WTC11 (cell line): Measurements from ENCODE around the gene PIPOX. TPM values are rescaled to one million over a fixed set of nuclear protein-coding genes. Genes with fewer than 3 reads are reported as not detected.

ENCODE experiments used
- ATAC-seq: fragments of 200-7000 bp; cut with Tn5 transposase; 2 replicates; pipeline ENCODE4 v1.10.0; 2021; ENCODE audit warnings: mild to moderate bottlenecking, moderate library complexity
- CTCF ChIA-PET: fragments of 300-600 bp; sonication (Branson Sonifier 250); formaldehyde crosslinking; loops from one replicate; lab custom pipeline; 2021; ENCODE audit warnings: antibody characterized with exemption; lab: Charles Lee
- POLR2A ChIA-PET: fragments of 350-600 bp; sonication (Branson Sonifier 250); formaldehyde crosslinking; loops from one replicate; lab custom pipeline; 2021; ENCODE audit warnings: antibody characterized with exemption; lab: Charles Lee
- DNase-seq: peaks from one replicate; pipeline ENCODE4 v3.0.0; 2021; ENCODE audit warnings: low spot score
- H3K27ac Mint-ChIP-seq: 2 replicates; pipeline ENCODE4 v1.8.0; 2021; ENCODE audit warnings: mixed read lengths
- H3K27me3 Mint-ChIP-seq: 2 replicates; pipeline ENCODE4 v1.8.0; 2021; ENCODE audit warnings: low read depth, mild to moderate bottlenecking, moderate library complexity, mixed read lengths
- H3K36me3 Mint-ChIP-seq: 2 replicates; pipeline ENCODE4 v1.8.0; 2021; ENCODE audit warnings: mixed read lengths
- H3K4me1 Mint-ChIP-seq: 2 replicates; pipeline ENCODE4 v1.8.0; 2022; ENCODE audit warnings: mixed read lengths
- H3K4me3 Mint-ChIP-seq: 2 replicates; pipeline ENCODE4 v1.8.0; 2021; ENCODE audit warnings: mild to moderate bottlenecking, moderate library complexity, mixed read lengths
- H3K9me3 Mint-ChIP-seq: 2 replicates; pipeline ENCODE4 v1.8.0; 2021; ENCODE audit warnings: mixed read lengths
- CREM ChIP-seq: sonication (generic); formaldehyde crosslinking; IDR thresholded peaks from 2 replicates; pipeline ENCODE4 v1.8.1; 2022; ENCODE audit warnings: mild to moderate bottlenecking, missing genetic modification reagents, moderate library complexity
- ELF4 ChIP-seq: sonication (generic); formaldehyde crosslinking; IDR thresholded peaks from 2 replicates; pipeline ENCODE4 v1.8.1; 2022; ENCODE audit warnings: low read depth, mild to moderate bottlenecking, moderate library complexity, missing genetic modification reagents
- EMX1 ChIP-seq: fragments of 250-450 bp; sonication (Bioruptor Pico); IDR thresholded peaks from 2 replicates; pipeline ENCODE4 v1.8.0; 2021; ENCODE audit warnings: mild to moderate bottlenecking
- FOXK1 ChIP-seq: sonication (generic); formaldehyde crosslinking; IDR thresholded peaks from 2 replicates; pipeline ENCODE4 v1.8.0; 2022; ENCODE audit warnings: mild to moderate bottlenecking, moderate library complexity, missing genetic modification reagents
- FOXP4 ChIP-seq: sonication (generic); formaldehyde crosslinking; IDR thresholded peaks from 2 replicates; pipeline ENCODE4 v1.8.0; 2022; ENCODE audit warnings: mild to moderate bottlenecking, missing genetic modification reagents
- IRF1 ChIP-seq: sonication (generic); formaldehyde crosslinking; IDR thresholded peaks from 2 replicates; pipeline ENCODE4 v1.8.0; 2023; ENCODE audit warnings: missing genetic modification reagents
- MLX ChIP-seq: sonication (generic); formaldehyde crosslinking; IDR thresholded peaks from 2 replicates; pipeline ENCODE4 v1.8.1; 2023; ENCODE audit warnings: mild to moderate bottlenecking, missing genetic modification reagents, moderate library complexity
- NFE2L1 ChIP-seq: sonication (generic); formaldehyde crosslinking; IDR thresholded peaks from 2 replicates; pipeline ENCODE4 v1.8.1; 2023; ENCODE audit warnings: missing genetic modification reagents
- NR2C2 ChIP-seq: sonication (generic); formaldehyde crosslinking; IDR thresholded peaks from 2 replicates; pipeline ENCODE4 v1.8.0; 2022; ENCODE audit warnings: mild to moderate bottlenecking, missing genetic modification reagents
- SP1 ChIP-seq: sonication (generic); formaldehyde crosslinking; conservative IDR thresholded peaks from 2 replicates; pipeline ENCODE4 v1.8.1; 2022; ENCODE audit warnings: missing genetic modification reagents
- ZNF121 ChIP-seq: sonication (generic); formaldehyde crosslinking; IDR thresholded peaks from 2 replicates; pipeline ENCODE4 v1.8.0; 2023; ENCODE audit warnings: missing genetic modification reagents
- ZNF263 ChIP-seq: sonication (generic); formaldehyde crosslinking; IDR thresholded peaks from 2 replicates; pipeline ENCODE4 v1.8.1; 2022; ENCODE audit warnings: low read depth, mild to moderate bottlenecking, moderate library complexity, missing genetic modification reagents
- ZNF396 ChIP-seq: fragments of 250-450 bp; sonication (Bioruptor Pico); IDR thresholded peaks from 2 replicates; pipeline ENCODE4 v1.8.0; 2021; ENCODE audit warnings: mild to moderate bottlenecking, moderate library complexity, borderline replicate concordance
- ZNF416 ChIP-seq: fragments of 250-450 bp; sonication (Bioruptor Pico); IDR thresholded peaks from 2 replicates; pipeline ENCODE4 v1.9.0; 2021; ENCODE audit warnings: mild to moderate bottlenecking, inconsistent platforms
- ZNF425 ChIP-seq: fragments of 250-450 bp; sonication (Bioruptor Pico); conservative IDR thresholded peaks from 2 replicates; pipeline ENCODE4 v1.9.0; 2021; ENCODE audit warnings: mild to moderate bottlenecking
- total RNA-seq: library from RNA; stranded (reverse); gene quantifications from 3 replicates; pipeline ENCODE4 v1.2.3, GENCODE V29; 2021
- TF ChIP-seq, protein P1 (sequence below): sonication (generic); formaldehyde crosslinking; IDR thresholded peaks from 2 replicates; pipeline ENCODE4 v1.8.1; 2022; ENCODE audit warnings: missing genetic modification reagents, borderline replicate concordance
- TF ChIP-seq, protein P2 (sequence below): sonication (generic); formaldehyde crosslinking; IDR thresholded peaks from 2 replicates; pipeline ENCODE4 v1.8.0; 2022; ENCODE audit warnings: mild to moderate bottlenecking, missing genetic modification reagents
- TF ChIP-seq, protein P3 (sequence below): sonication (generic); formaldehyde crosslinking; IDR thresholded peaks from 2 replicates; pipeline ENCODE4 v1.8.0; 2022; ENCODE audit warnings: missing genetic modification reagents
- TF ChIP-seq, protein P4 (sequence below): sonication (generic); formaldehyde crosslinking; IDR thresholded peaks from 2 replicates; pipeline ENCODE4 v1.8.1; 2023; ENCODE audit warnings: mild to moderate bottlenecking, missing genetic modification reagents, borderline replicate concordance

PIPOX gene
- total RNA-seq, 1 experiment from 2014 or later: 34.2 TPM

- ATAC-seq: no peak
- no peaks in the 10 kb centered on the region for H3K27me3 Mint-ChIP-seq
- CTCF ChIA-PET: interaction anchor here (0.9 to 2.0 kb wide), 4 partner anchors 23 to 141 kb away, joined by 3 to 15 read pairs (median 4); no protein-coding TSS in a partner anchor
- peaks cover 10% of the 10 kb centered on the region for H3K4me1 Mint-ChIP-seq
- peaks cover 39% of the 10 kb centered on the region for H3K36me3 Mint-ChIP-seq
- no peak overlapping the region for H3K4me3 Mint-ChIP-seq
- H3K9me3 Mint-ChIP-seq: no peaks in the 10 kb centered on the region
- POLR2A ChIA-PET: no interaction called here
- DNase-seq: no peak
- TF ChIP-seq, protein P1, sequence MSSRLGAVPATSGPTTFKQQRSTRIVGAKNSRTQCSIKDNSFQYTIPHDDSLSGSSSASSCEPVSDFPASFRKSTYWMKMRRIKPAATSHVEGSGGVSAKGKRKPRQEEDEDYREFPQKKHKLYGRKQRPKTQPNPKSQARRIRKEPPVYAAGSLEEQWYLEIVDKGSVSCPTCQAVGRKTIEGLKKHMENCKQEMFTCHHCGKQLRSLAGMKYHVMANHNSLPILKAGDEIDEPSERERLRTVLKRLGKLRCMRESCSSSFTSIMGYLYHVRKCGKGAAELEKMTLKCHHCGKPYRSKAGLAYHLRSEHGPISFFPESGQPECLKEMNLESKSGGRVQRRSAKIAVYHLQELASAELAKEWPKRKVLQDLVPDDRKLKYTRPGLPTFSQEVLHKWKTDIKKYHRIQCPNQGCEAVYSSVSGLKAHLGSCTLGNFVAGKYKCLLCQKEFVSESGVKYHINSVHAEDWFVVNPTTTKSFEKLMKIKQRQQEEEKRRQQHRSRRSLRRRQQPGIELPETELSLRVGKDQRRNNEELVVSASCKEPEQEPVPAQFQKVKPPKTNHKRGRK (CRISPR knock-in tag): no peak
- TF ChIP-seq ZNF416 (CRISPR knock-in tag) (no peak), ZNF396 (CRISPR knock-in tag) (no peak), FOXP4 (no peak), NR2C2 (CRISPR knock-in tag) (no peak), IRF1 (CRISPR knock-in tag) (no peak), ZNF263 (CRISPR knock-in tag) (no peak), MLX (CRISPR knock-in tag) (no peak), ZNF121 (CRISPR knock-in tag) (no peak), FOXK1 (CRISPR knock-in tag) (no peak)
- TF ChIP-seq, protein P2, sequence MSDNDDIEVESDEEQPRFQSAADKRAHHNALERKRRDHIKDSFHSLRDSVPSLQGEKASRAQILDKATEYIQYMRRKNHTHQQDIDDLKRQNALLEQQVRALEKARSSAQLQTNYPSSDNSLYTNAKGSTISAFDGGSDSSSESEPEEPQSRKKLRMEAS (CRISPR knock-in tag): no peak
- H3K27ac Mint-ChIP-seq: no peak overlapping the region
Observed at GRCh38 chr17:29094101-29094708, 51.3 kb downstream of the PIPOX start.

DNA sequence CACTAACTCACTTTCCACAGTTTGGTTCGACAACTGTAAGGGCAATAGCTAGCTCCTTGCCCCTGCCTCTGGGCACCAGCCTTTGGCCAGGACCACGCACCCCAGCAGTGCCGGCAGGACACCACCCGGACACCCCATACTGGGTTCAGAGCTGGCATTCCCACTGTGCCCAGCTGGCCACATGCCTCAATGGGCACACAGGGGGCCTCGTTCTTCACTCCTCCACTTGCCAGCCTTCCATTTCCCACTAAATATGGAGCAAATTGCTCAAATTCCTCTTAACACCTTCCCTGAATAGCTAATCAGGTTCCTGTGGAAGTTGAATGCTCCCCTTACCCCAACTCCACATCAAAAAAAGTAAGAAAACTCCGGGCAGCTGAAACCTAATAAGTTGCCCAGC lies 52.5 kb downstream of the PIPOX start:
- no peak overlapping the region for H3K27ac Mint-ChIP-seq
- ChIA-PET POLR2A (no interaction called here), CTCF (interaction anchor here (0.5 to 1.3 kb wide), 3 partner anchors 9 to 28 kb away, joined by 3 to 5 read pairs (median 4); no protein-coding TSS in a partner anchor)
- ATAC-seq: no peak
- peaks cover 19% of the 10 kb centered on the region for H3K4me1 Mint-ChIP-seq
- no peak for DNase-seq
- H3K36me3 Mint-ChIP-seq: peaks cover 35% of the 10 kb centered on the region
- no peaks in the 10 kb centered on the region for H3K9me3 Mint-ChIP-seq
- no peaks in the 10 kb centered on the region for H3K27me3 Mint-ChIP-seq
- no peak overlapping the region for H3K4me3 Mint-ChIP-seq
- TF ChIP-seq CREM (CRISPR knock-in tag) (no peak), NFE2L1 (CRISPR knock-in tag) (no peak), ZNF425 (CRISPR knock-in tag) (no peak), ELF4 (no peak), EMX1 (CRISPR knock-in tag) (no peak), ZNF263 (CRISPR knock-in tag) (no peak), SP1 (CRISPR knock-in tag) (no peak)
- TF ChIP-seq, protein P3, sequence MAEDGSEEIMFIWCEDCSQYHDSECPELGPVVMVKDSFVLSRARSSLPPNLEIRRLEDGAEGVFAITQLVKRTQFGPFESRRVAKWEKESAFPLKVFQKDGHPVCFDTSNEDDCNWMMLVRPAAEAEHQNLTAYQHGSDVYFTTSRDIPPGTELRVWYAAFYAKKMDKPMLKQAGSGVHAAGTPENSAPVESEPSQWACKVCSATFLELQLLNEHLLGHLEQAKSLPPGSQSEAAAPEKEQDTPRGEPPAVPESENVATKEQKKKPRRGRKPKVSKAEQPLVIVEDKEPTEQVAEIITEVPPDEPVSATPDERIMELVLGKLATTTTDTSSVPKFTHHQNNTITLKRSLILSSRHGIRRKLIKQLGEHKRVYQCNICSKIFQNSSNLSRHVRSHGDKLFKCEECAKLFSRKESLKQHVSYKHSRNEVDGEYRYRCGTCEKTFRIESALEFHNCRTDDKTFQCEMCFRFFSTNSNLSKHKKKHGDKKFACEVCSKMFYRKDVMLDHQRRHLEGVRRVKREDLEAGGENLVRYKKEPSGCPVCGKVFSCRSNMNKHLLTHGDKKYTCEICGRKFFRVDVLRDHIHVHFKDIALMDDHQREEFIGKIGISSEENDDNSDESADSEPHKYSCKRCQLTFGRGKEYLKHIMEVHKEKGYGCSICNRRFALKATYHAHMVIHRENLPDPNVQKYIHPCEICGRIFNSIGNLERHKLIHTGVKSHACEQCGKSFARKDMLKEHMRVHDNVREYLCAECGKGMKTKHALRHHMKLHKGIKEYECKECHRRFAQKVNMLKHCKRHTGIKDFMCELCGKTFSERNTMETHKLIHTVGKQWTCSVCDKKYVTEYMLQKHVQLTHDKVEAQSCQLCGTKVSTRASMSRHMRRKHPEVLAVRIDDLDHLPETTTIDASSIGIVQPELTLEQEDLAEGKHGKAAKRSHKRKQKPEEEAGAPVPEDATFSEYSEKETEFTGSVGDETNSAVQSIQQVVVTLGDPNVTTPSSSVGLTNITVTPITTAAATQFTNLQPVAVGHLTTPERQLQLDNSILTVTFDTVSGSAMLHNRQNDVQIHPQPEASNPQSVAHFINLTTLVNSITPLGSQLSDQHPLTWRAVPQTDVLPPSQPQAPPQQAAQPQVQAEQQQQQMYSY (CRISPR knock-in tag): no peak
- TF ChIP-seq, protein P4, sequence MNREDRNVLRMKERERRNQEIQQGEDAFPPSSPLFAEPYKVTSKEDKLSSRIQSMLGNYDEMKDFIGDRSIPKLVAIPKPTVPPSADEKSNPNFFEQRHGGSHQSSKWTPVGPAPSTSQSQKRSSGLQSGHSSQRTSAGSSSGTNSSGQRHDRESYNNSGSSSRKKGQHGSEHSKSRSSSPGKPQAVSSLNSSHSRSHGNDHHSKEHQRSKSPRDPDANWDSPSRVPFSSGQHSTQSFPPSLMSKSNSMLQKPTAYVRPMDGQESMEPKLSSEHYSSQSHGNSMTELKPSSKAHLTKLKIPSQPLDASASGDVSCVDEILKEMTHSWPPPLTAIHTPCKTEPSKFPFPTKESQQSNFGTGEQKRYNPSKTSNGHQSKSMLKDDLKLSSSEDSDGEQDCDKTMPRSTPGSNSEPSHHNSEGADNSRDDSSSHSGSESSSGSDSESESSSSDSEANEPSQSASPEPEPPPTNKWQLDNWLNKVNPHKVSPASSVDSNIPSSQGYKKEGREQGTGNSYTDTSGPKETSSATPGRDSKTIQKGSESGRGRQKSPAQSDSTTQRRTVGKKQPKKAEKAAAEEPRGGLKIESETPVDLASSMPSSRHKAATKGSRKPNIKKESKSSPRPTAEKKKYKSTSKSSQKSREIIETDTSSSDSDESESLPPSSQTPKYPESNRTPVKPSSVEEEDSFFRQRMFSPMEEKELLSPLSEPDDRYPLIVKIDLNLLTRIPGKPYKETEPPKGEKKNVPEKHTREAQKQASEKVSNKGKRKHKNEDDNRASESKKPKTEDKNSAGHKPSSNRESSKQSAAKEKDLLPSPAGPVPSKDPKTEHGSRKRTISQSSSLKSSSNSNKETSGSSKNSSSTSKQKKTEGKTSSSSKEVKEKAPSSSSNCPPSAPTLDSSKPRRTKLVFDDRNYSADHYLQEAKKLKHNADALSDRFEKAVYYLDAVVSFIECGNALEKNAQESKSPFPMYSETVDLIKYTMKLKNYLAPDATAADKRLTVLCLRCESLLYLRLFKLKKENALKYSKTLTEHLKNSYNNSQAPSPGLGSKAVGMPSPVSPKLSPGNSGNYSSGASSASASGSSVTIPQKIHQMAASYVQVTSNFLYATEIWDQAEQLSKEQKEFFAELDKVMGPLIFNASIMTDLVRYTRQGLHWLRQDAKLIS (CRISPR knock-in tag): no peak
